Liver (tissue), 9 donors: ENCODE results near the gene TIMM13. TPM values are rescaled to one million over a fixed set of nuclear protein-coding genes. Genes with fewer than 3 reads are reported as not detected.

Source experiments
- DNase-seq: peaks from one replicate; pipeline ENCODE4 v3.0.0-alpha.2; 2017; ENCODE audit warnings: low spot score
- H3K27ac ChIP-seq, 2 donors: one replicate each; pipeline ENCODE4 v1.7.0; 2013; ENCODE audit warnings: inconsistent platforms in 2 of 2, low read length in 2 of 2, control low read depth in 1 of 2, low read depth in 1 of 2, mild to moderate bottlenecking in 1 of 2
- H3K27me3 ChIP-seq, 4 donors: one replicate each; pipeline versions ENCODE4 v1.6.1 to v1.7.0; 2013; ENCODE audit warnings: low read length in 3 of 4, inconsistent platforms in 1 of 4, mild to moderate bottlenecking in 1 of 4, moderate library complexity in 1 of 4; ENCODE audit not compliant: control insufficient read depth in 4 of 4, insufficient read depth in 4 of 4
- H3K36me3 ChIP-seq, 4 donors: one replicate each; pipeline versions ENCODE4 v1.6.1 to v1.7.0; 2013; ENCODE audit warnings: low read length in 3 of 4, mild to moderate bottlenecking in 3 of 4, low read depth in 1 of 4, moderate library complexity in 1 of 4; ENCODE audit not compliant: control insufficient read depth in 4 of 4, insufficient read depth in 3 of 4
- H3K4me1 ChIP-seq, 4 donors: one replicate each; pipeline versions ENCODE4 v1.6.1 to v1.7.0; 2013; ENCODE audit warnings: low read length in 3 of 4, mild to moderate bottlenecking in 3 of 4, moderate library complexity in 1 of 4; ENCODE audit not compliant: control insufficient read depth in 4 of 4, insufficient read depth in 4 of 4
- H3K4me3 ChIP-seq, 3 donors: one replicate each; pipeline versions ENCODE4 v1.6.1 to v1.7.0; 2013; ENCODE audit warnings: low read length in 3 of 3, control low read depth in 1 of 3, low read depth in 1 of 3, mild to moderate bottlenecking in 1 of 3
- H3K9ac ChIP-seq, 2 donors: one replicate each; pipeline ENCODE4 v1.7.0; 2013; ENCODE audit warnings: low read length in 2 of 2, mild to moderate bottlenecking in 2 of 2, moderate library complexity in 2 of 2, control low read depth in 1 of 2, low read depth in 1 of 2
- H3K9me3 ChIP-seq, 4 donors: one replicate each; pipeline versions ENCODE4 v1.6.1 to v1.7.0; 2013; ENCODE audit warnings: low read length in 3 of 4; ENCODE audit not compliant: control insufficient read depth in 4 of 4
- FOXA2 ChIP-seq: IDR thresholded peaks from 2 replicates; pipeline ENCODE4 v1.6.1; 2016; ENCODE audit warnings: antibody characterized with exemption
- HNF4A ChIP-seq, 2 donors: conservative IDR thresholded peaks; 2 replicates each; pipeline ENCODE4 v1.6.1; 2016; ENCODE audit warnings: antibody characterized with exemption in 2 of 2, mild to moderate bottlenecking in 2 of 2
- HNF4G ChIP-seq: IDR thresholded peaks from 2 replicates; pipeline ENCODE4 v1.6.1; 2016; ENCODE audit warnings: antibody characterized with exemption
- JUND ChIP-seq, 2 donors: IDR thresholded peaks; 2 replicates each; pipeline ENCODE4 v1.6.1; 2016; ENCODE audit warnings: antibody characterized with exemption in 2 of 2
- NR2F2 ChIP-seq: IDR thresholded peaks from 2 replicates; pipeline ENCODE4 v1.6.1; 2016; ENCODE audit warnings: antibody characterized with exemption
- SP1 ChIP-seq: IDR thresholded peaks from 2 replicates; pipeline ENCODE4 v1.6.1; 2018; ENCODE audit warnings: antibody characterized with exemption, mild to moderate bottlenecking
- TAF1 ChIP-seq: conservative IDR thresholded peaks from 2 replicates; pipeline ENCODE4 v1.6.1; 2016; ENCODE audit warnings: antibody characterized with exemption, mild to moderate bottlenecking
- WGBS: extraction: QIAGEN DNeasy Blood & Tissue Kit; methylation state at CpG from one replicate; pipeline ENCODE4 v1.1.7; 2013; 5-methylcytosine and 5-hydroxymethylcytosine counted together
- polyA plus RNA-seq, 2 donors: library from polyadenylated mRNA; stranded (reverse) in 1 of 2; unstranded in 1 of 2; fragments of 200-250 nt in 1 of 2; fragments of >200 nt in 1 of 2; fragmentation: Nextera tagmentation in 1 of 2; extraction: Ambion mirVana in 1 of 2; gene quantifications; one replicate each; pipeline versions ENCODE4 v1.2.1 to v1.2.3, GENCODE V29; 2013 to 2015
- total RNA-seq, 2 donors: library from RNA; depleted of rRNA; stranded (reverse); fragments of >200 nt; gene quantifications; one replicate each; pipeline ENCODE4 v1.2.3, GENCODE V29; 2014
- TF ChIP-seq, protein P1 (sequence below): IDR thresholded peaks from 2 replicates; pipeline ENCODE4 v1.6.1; 2016; ENCODE audit warnings: antibody characterized with exemption
- TF ChIP-seq, protein P2 (sequence below): IDR thresholded peaks from 2 replicates; pipeline ENCODE4 v1.6.1; 2016; ENCODE audit warnings: antibody characterized with exemption, mild to moderate bottlenecking
- TF ChIP-seq, protein P3 (sequence below): fragments of 150-350 bp; IDR thresholded peaks from 2 replicates; pipeline ENCODE4 v1.5.1; 2017; ENCODE audit warnings: improper control_type of control experiment, low read depth, low read length; ENCODE audit not compliant: missing input control
- TF ChIP-seq, protein P4 (sequence below): IDR thresholded peaks from 2 replicates; pipeline ENCODE4 v1.6.1; 2016; ENCODE audit warnings: antibody characterized with exemption
- donor health status: healthy.
- donor health status: healthy.
- donor health status: healthy.
- donor health status: healthy.
- donor health status: healthy.

TIMM13 gene
- total and polyA plus RNA-seq, 4 donors, result 21.6 to 137 (median 43.4) TPM

DNA sequence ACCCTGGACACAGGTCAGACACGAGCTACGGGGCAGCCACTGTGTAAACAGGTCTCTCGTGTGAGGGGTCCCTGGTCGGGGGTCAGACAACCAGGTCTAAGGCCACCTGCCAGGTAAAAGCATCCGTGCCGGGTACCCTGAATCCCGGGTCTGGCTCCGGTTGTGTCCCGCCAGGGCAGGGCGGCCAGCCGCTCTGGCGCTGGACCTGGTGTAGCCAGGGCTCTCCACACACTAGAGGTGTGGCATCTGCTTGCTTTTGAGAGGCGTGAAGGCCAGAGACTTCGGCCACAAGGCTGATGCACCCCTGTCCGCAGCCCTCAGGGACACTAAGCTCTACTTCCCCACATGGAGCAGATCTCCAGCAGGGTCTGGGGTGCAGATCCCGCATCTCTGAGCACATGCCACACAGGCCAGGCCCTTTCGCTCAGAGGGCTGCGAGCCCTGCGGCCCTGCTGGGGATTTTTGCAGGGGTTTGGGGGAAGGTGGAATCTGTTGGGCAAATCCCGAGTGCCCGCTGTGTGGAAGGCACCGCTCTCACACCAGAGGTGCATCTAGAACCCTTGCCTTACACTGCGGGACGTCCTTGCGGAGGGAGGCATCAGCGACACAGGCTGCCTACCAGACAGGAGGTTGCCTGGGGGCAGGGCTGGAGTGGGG is 13.8 kb upstream of the TIMM13 start:
- WGBS, result 98% methylated on average over 26 of the region's 26 CpGs
- Histone ChIP-seq H3K9ac (no peak overlapping the region), H3K27me3 (no peaks in the 10 kb centered on the region), H3K27ac (no peak overlapping the region), H3K4me1 (no peaks in the 10 kb centered on the region), H3K9me3 (no peaks in the 10 kb centered on the region), H3K36me3 (peaks cover 0 to 8% (median 5%) of the 10 kb centered on the region in 4 donors), H3K4me3 (no peak overlapping the region)
- no peak for DNase-seq
- TF ChIP-seq SP1 (no peak), HNF4A (conservative IDR thresholded peaks at IDR 0.05) (no peak), TAF1 (no peak), HNF4G (no peak), NR2F2 (no peak)
- TF ChIP-seq, protein P1, sequence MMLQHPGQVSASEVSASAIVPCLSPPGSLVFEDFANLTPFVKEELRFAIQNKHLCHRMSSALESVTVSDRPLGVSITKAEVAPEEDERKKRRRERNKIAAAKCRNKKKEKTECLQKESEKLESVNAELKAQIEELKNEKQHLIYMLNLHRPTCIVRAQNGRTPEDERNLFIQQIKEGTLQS, result no peak
- TF ChIP-seq, protein P2, sequence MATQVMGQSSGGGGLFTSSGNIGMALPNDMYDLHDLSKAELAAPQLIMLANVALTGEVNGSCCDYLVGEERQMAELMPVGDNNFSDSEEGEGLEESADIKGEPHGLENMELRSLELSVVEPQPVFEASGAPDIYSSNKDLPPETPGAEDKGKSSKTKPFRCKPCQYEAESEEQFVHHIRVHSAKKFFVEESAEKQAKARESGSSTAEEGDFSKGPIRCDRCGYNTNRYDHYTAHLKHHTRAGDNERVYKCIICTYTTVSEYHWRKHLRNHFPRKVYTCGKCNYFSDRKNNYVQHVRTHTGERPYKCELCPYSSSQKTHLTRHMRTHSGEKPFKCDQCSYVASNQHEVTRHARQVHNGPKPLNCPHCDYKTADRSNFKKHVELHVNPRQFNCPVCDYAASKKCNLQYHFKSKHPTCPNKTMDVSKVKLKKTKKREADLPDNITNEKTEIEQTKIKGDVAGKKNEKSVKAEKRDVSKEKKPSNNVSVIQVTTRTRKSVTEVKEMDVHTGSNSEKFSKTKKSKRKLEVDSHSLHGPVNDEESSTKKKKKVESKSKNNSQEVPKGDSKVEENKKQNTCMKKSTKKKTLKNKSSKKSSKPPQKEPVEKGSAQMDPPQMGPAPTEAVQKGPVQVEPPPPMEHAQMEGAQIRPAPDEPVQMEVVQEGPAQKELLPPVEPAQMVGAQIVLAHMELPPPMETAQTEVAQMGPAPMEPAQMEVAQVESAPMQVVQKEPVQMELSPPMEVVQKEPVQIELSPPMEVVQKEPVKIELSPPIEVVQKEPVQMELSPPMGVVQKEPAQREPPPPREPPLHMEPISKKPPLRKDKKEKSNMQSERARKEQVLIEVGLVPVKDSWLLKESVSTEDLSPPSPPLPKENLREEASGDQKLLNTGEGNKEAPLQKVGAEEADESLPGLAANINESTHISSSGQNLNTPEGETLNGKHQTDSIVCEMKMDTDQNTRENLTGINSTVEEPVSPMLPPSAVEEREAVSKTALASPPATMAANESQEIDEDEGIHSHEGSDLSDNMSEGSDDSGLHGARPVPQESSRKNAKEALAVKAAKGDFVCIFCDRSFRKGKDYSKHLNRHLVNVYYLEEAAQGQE, result no peak
- TF ChIP-seq, protein P3, sequence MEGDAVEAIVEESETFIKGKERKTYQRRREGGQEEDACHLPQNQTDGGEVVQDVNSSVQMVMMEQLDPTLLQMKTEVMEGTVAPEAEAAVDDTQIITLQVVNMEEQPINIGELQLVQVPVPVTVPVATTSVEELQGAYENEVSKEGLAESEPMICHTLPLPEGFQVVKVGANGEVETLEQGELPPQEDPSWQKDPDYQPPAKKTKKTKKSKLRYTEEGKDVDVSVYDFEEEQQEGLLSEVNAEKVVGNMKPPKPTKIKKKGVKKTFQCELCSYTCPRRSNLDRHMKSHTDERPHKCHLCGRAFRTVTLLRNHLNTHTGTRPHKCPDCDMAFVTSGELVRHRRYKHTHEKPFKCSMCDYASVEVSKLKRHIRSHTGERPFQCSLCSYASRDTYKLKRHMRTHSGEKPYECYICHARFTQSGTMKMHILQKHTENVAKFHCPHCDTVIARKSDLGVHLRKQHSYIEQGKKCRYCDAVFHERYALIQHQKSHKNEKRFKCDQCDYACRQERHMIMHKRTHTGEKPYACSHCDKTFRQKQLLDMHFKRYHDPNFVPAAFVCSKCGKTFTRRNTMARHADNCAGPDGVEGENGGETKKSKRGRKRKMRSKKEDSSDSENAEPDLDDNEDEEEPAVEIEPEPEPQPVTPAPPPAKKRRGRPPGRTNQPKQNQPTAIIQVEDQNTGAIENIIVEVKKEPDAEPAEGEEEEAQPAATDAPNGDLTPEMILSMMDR, result no peak

DNA sequence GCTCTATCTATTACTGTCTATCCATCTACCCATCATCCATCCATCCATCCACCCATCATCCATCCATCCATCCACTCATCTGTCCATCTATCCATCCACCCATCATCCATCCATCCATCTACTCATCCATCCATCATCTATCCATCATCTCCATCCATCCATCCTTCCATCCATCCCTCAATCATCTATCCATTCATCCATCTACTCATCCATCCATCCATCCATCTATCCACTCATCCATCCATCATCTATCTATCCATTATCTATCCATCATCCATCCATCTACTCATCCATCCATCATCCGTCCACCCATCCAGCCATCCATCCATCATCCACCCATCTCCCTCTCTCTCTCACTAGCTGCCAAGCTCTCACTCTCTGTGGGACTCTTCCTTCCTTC is 13.1 kb upstream of the TIMM13 start:
- whole genome bisulfite sequencing, result 89% methylated on average over 1 of the region's 1 CpG
- H3K4me3 ChIP-seq, result no peak overlapping the region
- no peak overlapping the region for H3K9ac ChIP-seq
- TF ChIP-seq TAF1, result no peak
- TF ChIP-seq FOXA2, result no peak
- TF ChIP-seq, protein P1, result no peak
- TF ChIP-seq, protein P4, sequence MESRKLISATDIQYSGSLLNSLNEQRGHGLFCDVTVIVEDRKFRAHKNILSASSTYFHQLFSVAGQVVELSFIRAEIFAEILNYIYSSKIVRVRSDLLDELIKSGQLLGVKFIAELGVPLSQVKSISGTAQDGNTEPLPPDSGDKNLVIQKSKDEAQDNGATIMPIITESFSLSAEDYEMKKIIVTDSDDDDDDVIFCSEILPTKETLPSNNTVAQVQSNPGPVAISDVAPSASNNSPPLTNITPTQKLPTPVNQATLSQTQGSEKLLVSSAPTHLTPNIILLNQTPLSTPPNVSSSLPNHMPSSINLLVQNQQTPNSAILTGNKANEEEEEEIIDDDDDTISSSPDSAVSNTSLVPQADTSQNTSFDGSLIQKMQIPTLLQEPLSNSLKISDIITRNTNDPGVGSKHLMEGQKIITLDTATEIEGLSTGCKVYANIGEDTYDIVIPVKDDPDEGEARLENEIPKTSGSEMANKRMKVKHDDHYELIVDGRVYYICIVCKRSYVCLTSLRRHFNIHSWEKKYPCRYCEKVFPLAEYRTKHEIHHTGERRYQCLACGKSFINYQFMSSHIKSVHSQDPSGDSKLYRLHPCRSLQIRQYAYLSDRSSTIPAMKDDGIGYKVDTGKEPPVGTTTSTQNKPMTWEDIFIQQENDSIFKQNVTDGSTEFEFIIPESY, result no peak
- no peak for TF ChIP-seq JUND (IDR thresholded peaks at IDR 0.05)
- H3K27me3 ChIP-seq, result no peaks in the 10 kb centered on the region
- H3K9me3 ChIP-seq, result no peaks in the 10 kb centered on the region
- H3K27ac ChIP-seq, result no peak overlapping the region
- DNase-seq, result no peak
- H3K4me1 ChIP-seq, result no peaks in the 10 kb centered on the region
- peaks cover 0 to 8% (median 5%) of the 10 kb centered on the region in 4 donors for H3K36me3 ChIP-seq
